ENCODE measurements around the gene VPS37C. TPM values are rescaled to one million over a fixed set of nuclear protein-coding genes. Genes with fewer than 3 reads are reported as not detected.
A peak's percentile ranks its signal among the peaks of the same experiment; 100 is the strongest.

Gene VPS37C
- total RNA-seq, 1 experiment from 2014 or later: 36.3 TPM

GRCh38 chr11:61152816-61153592, 8.2 kb downstream of the VPS37C start:
- no peaks in the 10 kb centered on the region for H3K27me3 Mint-ChIP-seq (ENCODE audit: insufficient read depth, unreplicated experiment)
- peak overlapping the region; percentile 48 for H3K4me3 Mint-ChIP-seq (ENCODE audit: unreplicated experiment)
- DNase-seq: peak in 1 of 2 experiments; percentile 57
- H3K9me3 Mint-ChIP-seq (ENCODE audit: unreplicated experiment): peaks cover 31% of the 10 kb centered on the region
- BruUV-seq (replicated peaks): no TSS peak
- ChIA-PET POLR2A (no interaction called here), CTCF (interaction anchor here (0.6 kb wide), 1 partner anchor 206 kb away, joined by 3 read pairs; no protein-coding TSS in a partner anchor)
- peaks cover 78% of the 10 kb centered on the region for H3K4me1 Mint-ChIP-seq (ENCODE audit: low read depth, unreplicated experiment)
- TF ChIP-seq CTCF (IDR thresholded peaks at IDR 0.05; ENCODE audit: insufficient read depth in 1 of 2, low read depth in 1 of 2, low read length in 1 of 2, severe bottlenecking in 1 of 2, unreplicated experiment in 1 of 2): no peak
- intact Hi-C loops (cut with micrococcal nuclease; ENCODE audit: unreplicated experiment): loop anchor here (1.0 kb wide), 1 partner anchor 24 kb away; no protein-coding TSS in a partner anchor
- peak overlapping the region; percentile 84 for H3K27ac Mint-ChIP-seq (ENCODE audit: unreplicated experiment)
- H3K36me3 ChIP-seq (ENCODE audit: control insufficient read depth, insufficient read depth, low read length): no peaks in the 10 kb centered on the region
- H3K4me1 ChIP-seq: peaks cover 83% of the 10 kb centered on the region
- no peaks in the 10 kb centered on the region for H3K27me3 ChIP-seq (replicated peaks; ENCODE audit: control insufficient read depth, insufficient read depth, low read length)
- peaks cover 62% of the 10 kb centered on the region for H3K36me3 Mint-ChIP-seq (ENCODE audit: insufficient read depth, unreplicated experiment)
- H3K9me3 ChIP-seq: peaks cover 14% of the 10 kb centered on the region
- no peak overlapping the region for H3K4me3 ChIP-seq (ENCODE audit: low read depth, low read length)

- ChIA-PET CTCF (interaction anchor here (1.2 kb wide), 1 partner anchor 22 kb away, joined by 4 read pairs; no protein-coding TSS in a partner anchor), POLR2A (no interaction called here)
- peaks cover 14% of the 10 kb centered on the region for H3K9me3 ChIP-seq
- no peak for DNase-seq
- intact Hi-C loops (cut with micrococcal nuclease; ENCODE audit: unreplicated experiment): loop anchor here (1.0 kb wide), 1 partner anchor 22 kb away; no protein-coding TSS in a partner anchor
- no peaks in the 10 kb centered on the region for H3K27me3 Mint-ChIP-seq (ENCODE audit: insufficient read depth, unreplicated experiment)
- H3K4me1 ChIP-seq: peaks cover 72% of the 10 kb centered on the region
- peaks cover 75% of the 10 kb centered on the region for H3K4me1 Mint-ChIP-seq (ENCODE audit: low read depth, unreplicated experiment)
- peak overlapping the region; percentile 60 for H3K4me3 Mint-ChIP-seq (ENCODE audit: unreplicated experiment)
- H3K4me3 ChIP-seq (ENCODE audit: low read depth, low read length): no peak overlapping the region
- peak overlapping the region; percentile 84 for H3K27ac Mint-ChIP-seq (ENCODE audit: unreplicated experiment)
- H3K9me3 Mint-ChIP-seq (ENCODE audit: unreplicated experiment): peaks cover 26% of the 10 kb centered on the region
- no peaks in the 10 kb centered on the region for H3K27me3 ChIP-seq (replicated peaks; ENCODE audit: control insufficient read depth, insufficient read depth, low read length)
- no TSS peak for BruUV-seq (replicated peaks)
- TF ChIP-seq CTCF (IDR thresholded peaks at IDR 0.05; ENCODE audit: insufficient read depth in 1 of 2, low read depth in 1 of 2, low read length in 1 of 2, severe bottlenecking in 1 of 2, unreplicated experiment in 1 of 2): no peak
- H3K36me3 ChIP-seq (ENCODE audit: control insufficient read depth, insufficient read depth, low read length): no peaks in the 10 kb centered on the region
- H3K36me3 Mint-ChIP-seq (ENCODE audit: insufficient read depth, unreplicated experiment): peaks cover 62% of the 10 kb centered on the region
These were observed 9.5 kb downstream of the VPS37C start for GRCh38 chr11:61151545-61152252.
